ENCODE results near the gene GPR62.
"Not testable (repeated sequence)": the region's sequence is repeated elsewhere in the genome, so short reads cannot be mapped to it uniquely, and the experiment has no call there.

Gene GPR62

GRCh38 chr3:51955175-51955892, at the start of gene GPR62:
TSS of gene GPR62 (plus strand) at chr3:51955381. CDS start at chr3:51955653, 272 bp downstream.
- no peak for TF ChIP-seq CTCF (IDR thresholded peaks at IDR 0.05; ENCODE audit: extremely low read depth, insufficient read depth, missing control alignments)
- in situ Hi-C loops (cut with MboI; ENCODE audit: low pct_unique_long_range_greater_than_20kb, low sequenced_read_pairs, unreplicated experiment): no loop called here

GRCh38 chr3:51908026-51908425, 47.2 kb upstream of the GPR62 start:
- TF ChIP-seq CTCF (IDR thresholded peaks at IDR 0.05; ENCODE audit: extremely low read depth, insufficient read depth, missing control alignments): no peak
- in situ Hi-C loops (cut with MboI; ENCODE audit: low pct_unique_long_range_greater_than_20kb, low sequenced_read_pairs, unreplicated experiment): no loop called here
- no peak for DNase-seq (ENCODE audit: low spot score)

More at GRCh38 chr3:51955175-51955892, at the start of gene GPR62:
- no peak for DNase-seq (ENCODE audit: low spot score)

GRCh38 chr3:51916418-51916817, 38.8 kb upstream of the GPR62 start:
- no peak for DNase-seq (ENCODE audit: low spot score)
- TF ChIP-seq CTCF (IDR thresholded peaks at IDR 0.05; ENCODE audit: extremely low read depth, insufficient read depth, missing control alignments): no peak
- in situ Hi-C loops (cut with MboI; ENCODE audit: low pct_unique_long_range_greater_than_20kb, low sequenced_read_pairs, unreplicated experiment): no loop called here

- no peak for DNase-seq (ENCODE audit: low spot score)
- no peak for TF ChIP-seq CTCF (IDR thresholded peaks at IDR 0.05; ENCODE audit: extremely low read depth, insufficient read depth, missing control alignments)
- in situ Hi-C loops (cut with MboI; ENCODE audit: low pct_unique_long_range_greater_than_20kb, low sequenced_read_pairs, unreplicated experiment): no loop called here
Observed at GRCh38 chr3:51921081-51921578, 34.1 kb upstream of the GPR62 start.

GRCh38 chr3:51927061-51927977, 27.9 kb upstream of the GPR62 start:
- DNase-seq (ENCODE audit: low spot score): no peak
- TF ChIP-seq CTCF (IDR thresholded peaks at IDR 0.05; ENCODE audit: extremely low read depth, insufficient read depth, missing control alignments): no peak
- in situ Hi-C loops (cut with MboI; ENCODE audit: low pct_unique_long_range_greater_than_20kb, low sequenced_read_pairs, unreplicated experiment): no loop called here

GRCh38 chr3:51928438-51928837, 26.7 kb upstream of the GPR62 start:
- in situ Hi-C loops (cut with MboI; ENCODE audit: low pct_unique_long_range_greater_than_20kb, low sequenced_read_pairs, unreplicated experiment): no loop called here
- TF ChIP-seq CTCF (IDR thresholded peaks at IDR 0.05; ENCODE audit: extremely low read depth, insufficient read depth, missing control alignments): no peak
- DNase-seq (ENCODE audit: low spot score): no peak

GRCh38 chr3:51928981-51929380, 26.2 kb upstream of the GPR62 start:
- in situ Hi-C loops (cut with MboI; ENCODE audit: low pct_unique_long_range_greater_than_20kb, low sequenced_read_pairs, unreplicated experiment); DNase-seq (ENCODE audit: low spot score): not testable (repeated sequence)
